ENCODE data around the gene MCF2L2.

DNA sequence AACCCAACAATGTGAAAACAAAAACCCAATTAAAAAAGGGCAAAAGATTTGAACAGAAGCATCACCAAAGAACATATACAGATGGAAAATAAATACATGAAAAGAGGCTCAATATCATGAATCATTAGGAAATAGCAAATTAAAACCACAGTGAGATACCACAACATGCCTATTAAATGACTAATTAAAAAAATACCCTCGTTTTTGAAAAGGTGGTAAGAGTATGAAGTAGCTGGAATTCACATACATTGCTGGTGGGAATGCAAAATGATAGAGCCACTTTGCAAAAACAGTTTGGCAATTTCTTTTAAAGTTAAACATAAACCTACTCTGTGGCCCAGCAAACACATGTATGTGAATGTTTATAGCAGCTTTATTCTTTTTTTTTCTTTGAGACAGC, 99.6 kb downstream of the MCF2L2 start:
- no peak for TF ChIP-seq REST (IDR thresholded peaks at IDR 0.05; ENCODE audit: insufficient read depth in 1 of 2, low read depth in 2 of 2, low read length in 2 of 2)
- TF ChIP-seq POLR2AphosphoS5 (IDR thresholded peaks at IDR 0.05; ENCODE audit: low read depth, low read length), result no peak
- TF ChIP-seq TAF1 (IDR thresholded peaks at IDR 0.05; ENCODE audit: borderline replicate concordance, insufficient read depth, low read length), result no peak
- no peak for TF ChIP-seq SIN3A (IDR thresholded peaks at IDR 0.05; ENCODE audit: borderline replicate concordance, insufficient read depth, low read length)
- no peak for TF ChIP-seq FOXP2 (optimal IDR thresholded peaks at IDR 0.05; ENCODE audit: borderline replicate concordance, extremely low read depth, extremely low read length, insufficient read depth)

Measured in PFSK-1 (cell line).